Heart right ventricle (tissue), 16 donors: ENCODE results near the gene CDC26. TPM values are rescaled to one million over a fixed set of nuclear protein-coding genes. Genes with fewer than 3 reads are reported as not detected.

Experiments used
- ATAC-seq, 8 donors: fragments of 200-7000 bp; cut with Tn5 transposase; one replicate each; pipeline ENCODE4 v1.9.1; 2020; ENCODE audit warnings: mild to moderate bottlenecking in 8 of 8, moderate library complexity in 8 of 8, moderate number of reproducible peaks in 1 of 8
- DNase-seq, 2 donors: peaks; one replicate each; pipeline ENCODE4 v3.0.0-alpha.2; 2020
- H3K27ac ChIP-seq, 10 donors: fragments of 200-600 bp; sonication (generic) in 2 of 10; one replicate each; pipeline versions ENCODE4 v1.5.0 to v1.8.0; 2020 to 2022; ENCODE audit warnings: mild to moderate bottlenecking in 3 of 10
- H3K27me3 ChIP-seq, 7 donors: fragments of 200-600 bp; one replicate each; pipeline ENCODE4 v1.8.0; 2021 to 2022; ENCODE audit warnings: mild to moderate bottlenecking in 2 of 7
- H3K36me3 ChIP-seq, 9 donors: fragments of 200-600 bp; sonication (generic) in 1 of 9; one replicate each; pipeline versions ENCODE4 v1.5.0 to v1.8.0; 2020 to 2022; ENCODE audit warnings: mild to moderate bottlenecking in 2 of 9
- H3K4me1 ChIP-seq, 9 donors: fragments of 200-600 bp; sonication (generic) in 1 of 9; one replicate each; pipeline versions ENCODE4 v1.5.0 to v1.8.0; 2020 to 2022; ENCODE audit warnings: mild to moderate bottlenecking in 4 of 9
- H3K4me3 ChIP-seq, 10 donors: fragments of 200-600 bp; sonication (generic) in 2 of 10; one replicate each; pipeline versions ENCODE4 v1.5.0 to v1.8.0; 2020 to 2022; ENCODE audit warnings: mild to moderate bottlenecking in 7 of 10, moderate library complexity in 2 of 10
- H3K9me3 ChIP-seq, 11 donors: fragments of 200-600 bp in 10 of 11; sonication (generic) in 2 of 11; one replicate each; pipeline versions ENCODE4 v1.5.0 to v1.8.0; 2013 to 2022; ENCODE audit warnings: mild to moderate bottlenecking in 2 of 11, control low read depth in 1 of 11, moderate library complexity in 1 of 11
- CTCF ChIP-seq, 9 donors: fragments of 200-600 bp; sonication (generic) in 2 of 9; IDR thresholded peaks; one replicate each; pipeline versions ENCODE4 v1.5.0 to v1.8.0; 2021 to 2022; ENCODE audit warnings: antibody characterized with exemption in 9 of 9, mild to moderate bottlenecking in 5 of 9, moderate library complexity in 1 of 9
- WGBS, 2 donors: extraction: QIAGEN DNeasy Blood & Tissue Kit; methylation state at CpG; one replicate each; pipeline ENCODE4 v1.1.7; 2013; ENCODE audit warnings: inconsistent platforms in 1 of 2; 5-methylcytosine and 5-hydroxymethylcytosine counted together
- intact Hi-C, 10 donors: fragments of 100-400 bp; cut with DNase I; formaldehyde crosslinking; loops; one replicate each; pipeline versions ENCODE4 v1.11.1 to v1.14.2; 2022
- polyA plus RNA-seq, 2 donors: library from polyadenylated mRNA; stranded (reverse); fragments of 200-250 nt; gene quantifications; one replicate each; pipeline ENCODE4 v1.2.3, GENCODE V29; 2013
- total RNA-seq, 10 donors: library from RNA; stranded (reverse); fragmentation: NEBNext Ultra II Directional in 3 of 10; extraction: Animal tissue kit (Norgen Biotek cat#: 25700) in 3 of 10; gene quantifications; one replicate each; pipeline versions ENCODE4 v1.2.1 to v1.2.4, GENCODE V29; 2021 to 2023
- donor health status: Arrhythmogenic right ventricular cardiomyopathy.
- donor health status: ischemic (EF 13 %, LVEDD 7.1; RV severe dilation, severe dysfunction).
- donor health status: healthy with polysubstance abuse.
- donor health status: DM: no; HTN: yes; CAD: no.
- donor health status: DM: no; HTN: no; CAD: no.
- donor health status: ischemic (EF 25% LVEDD 6.9; RV normal size, moderate dysfunction).
- donor health status: ischemic (EF 25% LVEDD 5.7; RV mildly dilated, moderate dysfunction).
- donor health status: healthy.
- donor health status: DM: yes; HTN: yes; CAD: no.
- donor health status: Ischemic cardiomyopathy.
- donor health status: ischemic (EF 35%, LVEDD 5.7; RV mildly dilated, moderate dysfunction).
- donor health status: nonischemic (EF 11% LVEDD 7.7; RV severe dilation, severe dysfunction).
- donor health status: DM: yes; HTN: yes; CAD: no.
- donor health status: PGD.
- donor health status: ischemic (EF 29% LVEDD 5.4; RV normal size, mild dysfunction).
- donor health status: nonischemic (EF 23%, LVEDD 6.1; RV moderate dilation, normal function).

Gene CDC26
- total and polyA plus RNA-seq, 12 donors, result 24.6 to 48.8 (median 30.8) TPM

GRCh38 chr9:113231701-113232100, 43.7 kb downstream of the CDC26 start:
- H3K27ac ChIP-seq, result peak overlapping the region in 1 of 10 donors; percentile 77
- peaks cover 0 to 52% (median under 1%) of the 10 kb centered on the region in 9 donors for H3K4me1 ChIP-seq
- WGBS, 2 donors, result 96 to 99% methylated on average over 2 of the region's 2 CpGs
- no peak overlapping the region for H3K4me3 ChIP-seq
- intact Hi-C loops, result no loop called here
- DNase-seq, result no peak
- ATAC-seq, result no peak
- no peak for TF ChIP-seq CTCF (IDR thresholded peaks at IDR 0.05)
- H3K27me3 ChIP-seq, result no peaks in the 10 kb centered on the region
- peaks cover 0 to 8% (median 0%) of the 10 kb centered on the region in 9 donors for H3K36me3 ChIP-seq
- H3K9me3 ChIP-seq, result no peaks in the 10 kb centered on the region

GRCh38 chr9:113228130-113228665, 47.2 kb downstream of the CDC26 start:
- DNase-seq, result no peak
- no peak for TF ChIP-seq CTCF (IDR thresholded peaks at IDR 0.05)
- intact Hi-C loops, result no loop called here
- no peak overlapping the region for H3K27ac ChIP-seq
- peaks cover 0 to 12% (median 0%) of the 10 kb centered on the region in 9 donors for H3K36me3 ChIP-seq
- H3K4me3 ChIP-seq, result no peak overlapping the region
- 91% methylated on average over 3 of the region's 3 CpGs for WGBS, 2 donors
- no peaks in the 10 kb centered on the region for H3K9me3 ChIP-seq
- H3K27me3 ChIP-seq, result no peaks in the 10 kb centered on the region
- H3K4me1 ChIP-seq, result peaks cover 0 to 58% (median 16%) of the 10 kb centered on the region in 9 donors
- no peak for ATAC-seq

GRCh38 chr9:113227436-113227835, 47.9 kb downstream of the CDC26 start:
- Histone ChIP-seq H3K9me3 (no peaks in the 10 kb centered on the region), H3K27me3 (no peaks in the 10 kb centered on the region), H3K4me3 (no peak overlapping the region), H3K27ac (no peak overlapping the region), H3K36me3 (peaks cover 0 to 12% (median 0%) of the 10 kb centered on the region in 9 donors), H3K4me1 (peaks cover 2 to 58% (median 21%) of the 10 kb centered on the region in 9 donors)
- ATAC-seq, result no peak
- DNase-seq, result no peak
- WGBS, 2 donors, result 0 to 96% methylated on average over 1 of the region's 1 CpG
- intact Hi-C loops, result no loop called here
- TF ChIP-seq CTCF (IDR thresholded peaks at IDR 0.05), result no peak

- Histone ChIP-seq H3K4me3 (no peak overlapping the region), H3K27me3 (no peaks in the 10 kb centered on the region), H3K27ac (no peak overlapping the region), H3K9me3 (no peaks in the 10 kb centered on the region), H3K4me1 (peaks cover 11 to 77% (median 43%) of the 10 kb centered on the region in 9 donors), H3K36me3 (peaks cover 0 to 12% (median 0%) of the 10 kb centered on the region in 9 donors)
- WGBS, 2 donors, result 77 to 82% methylated on average over 2 of the region's 2 CpGs
- DNase-seq (no peak), ATAC-seq (no peak)
- no peak for TF ChIP-seq CTCF (IDR thresholded peaks at IDR 0.05)
- intact Hi-C loops, result loop anchor here in 3 of 10 donors (2.0 to 5.0 kb wide), 4 partner anchors 51 to 368 kb away; partner anchors contain the start of genes CDC26 (in 2 of the 3), PRPF4 (in 2 of the 3) and SLC31A2 (in 1 of the 3)
Measured at GRCh38 chr9:113223963-113224362, 51.4 kb downstream of the CDC26 start.
